Gastrocnemius medialis (tissue), 4 donors: ENCODE measurements around the gene DNAJC11. TPM values are rescaled to one million over a fixed set of nuclear protein-coding genes. Genes with fewer than 3 reads are reported as not detected.

Experiments
- ATAC-seq, 2 donors: fragments of 150-250 bp; one replicate each; pipeline ENCODE4 v1.9.1; 2016
- DNase-seq, 2 donors: peaks; one replicate each; pipeline ENCODE4 v3.0.0-alpha.2; 2019
- H3K27ac ChIP-seq, 4 donors: fragments of 200-600 bp; sonication (generic); 1 replicate in 1 of 4; 2 replicates in 3 of 4; pipeline ENCODE4 v1.5.1; 2016 to 2018; ENCODE audit warnings: mild to moderate bottlenecking in 2 of 4, moderate library complexity in 1 of 4
- H3K27me3 ChIP-seq, 3 donors: fragments of 200-600 bp; sonication (generic) in 2 of 3; 1 replicate in 1 of 3; 2 replicates in 2 of 3; pipeline versions ENCODE4 v1.5.1 to v1.6.0; 2016 to 2019; ENCODE audit warnings: mild to moderate bottlenecking in 1 of 3, moderate library complexity in 1 of 3
- H3K36me3 ChIP-seq, 2 donors: fragments of 200-600 bp; sonication (generic) in 1 of 2; one replicate each; pipeline ENCODE4 v1.5.1; 2017 to 2018
- H3K4me1 ChIP-seq, 2 donors: fragments of 200-600 bp; sonication (generic) in 1 of 2; one replicate each; pipeline ENCODE4 v1.5.1; 2016 to 2017; ENCODE audit warnings: mild to moderate bottlenecking in 2 of 2
- H3K4me3 ChIP-seq, 4 donors: fragments of 200-600 bp; sonication (generic) in 3 of 4; 1 replicate in 1 of 4; 2 replicates in 3 of 4; pipeline ENCODE4 v1.5.1; 2016 to 2019; ENCODE audit warnings: mild to moderate bottlenecking in 2 of 4
- H3K9me3 ChIP-seq, 3 donors: fragments of 200-600 bp; sonication (generic) in 2 of 3; 1 replicate in 1 of 3; 2 replicates in 2 of 3; pipeline ENCODE4 v1.5.1; 2016 to 2019
- CTCF ChIP-seq, 5 experiments: fragments of 450-650 bp in 3 of 5; fragments of 200-600 bp in 2 of 5; sonication (generic) in 2 of 5; IDR thresholded peaks in 4 of 5; conservative IDR thresholded peaks in 1 of 5; 1 replicate in 4 of 5; 2 replicates in 1 of 5; pipeline ENCODE4 v1.5.1; 2016 to 2019; ENCODE audit warnings: antibody characterized with exemption in 5 of 5, mild to moderate bottlenecking in 3 of 5, moderate library complexity in 3 of 5
- POLR2A ChIP-seq, 2 donors: fragments of 450-650 bp; IDR thresholded peaks; one replicate each; pipeline ENCODE4 v1.6.1; 2017; ENCODE audit warnings: antibody characterized with exemption in 2 of 2, mild to moderate bottlenecking in 2 of 2, moderate library complexity in 2 of 2
- in situ Hi-C, 4 donors: fragments of 200-750 bp; cut with MboI; loops; one replicate each; pipeline versions ENCODE4 v1.15.0 to v1.8.0; 2017; ENCODE audit warnings: low sequenced_read_pairs in 4 of 4
- intact Hi-C: fragments of 100-400 bp; cut with DNase I; formaldehyde crosslinking; loops from one replicate; pipeline ENCODE4 v1.15.1; 2023; ENCODE audit warnings: low total_unique reads
- total RNA-seq, 4 donors: library from RNA; depleted of rRNA; stranded (reverse); fragments of >200 nt; gene quantifications; one replicate each; pipeline versions ENCODE4 v1.1.0 to v1.2.3, GENCODE V29; 2016

DNAJC11 gene
- total RNA-seq, 4 donors from 2014 or later = 23.3 to 40.7 (median 30.8) TPM

GRCh38 chr1:6594977-6595740, 106.5 kb downstream of the DNAJC11 start:
- DNase-seq = peak; percentile 65
- Histone ChIP-seq H3K4me3 (no peak overlapping the region), H3K4me1 (peaks cover 92 to 97% of the 10 kb centered on the region in 2 donors), H3K27ac (peak overlapping the region; percentile 98 to 100 (median 100)), H3K9me3 (no peaks in the 10 kb centered on the region), H3K27me3 (no peaks in the 10 kb centered on the region), H3K36me3 (peaks cover 0 to 58% of the 10 kb centered on the region in 2 donors)
- in situ Hi-C loops = no loop called here
- peak; percentile 3 to 34 for ATAC-seq
- TF ChIP-seq CTCF (IDR thresholded peaks at IDR 0.05 in 4 of 5, conservative IDR thresholded peaks at IDR 0.05 in 1 of 5) = no peak
- no peak for TF ChIP-seq POLR2A (IDR thresholded peaks at IDR 0.05)
- intact Hi-C loops = no loop called here

- in situ Hi-C loops = no loop called here
- no peaks in the 10 kb centered on the region for H3K27me3 ChIP-seq
- H3K27ac ChIP-seq = peak overlapping the region; percentile 98 to 100 (median 100)
- H3K4me3 ChIP-seq = no peak overlapping the region
- DNase-seq = no peak
- H3K9me3 ChIP-seq = no peaks in the 10 kb centered on the region
- TF ChIP-seq POLR2A (IDR thresholded peaks at IDR 0.05) (no peak), CTCF (IDR thresholded peaks at IDR 0.05 in 4 of 5, conservative IDR thresholded peaks at IDR 0.05 in 1 of 5) (no peak)
- no peak for ATAC-seq
- H3K36me3 ChIP-seq = peaks cover 0 to 63% of the 10 kb centered on the region in 2 donors
- H3K4me1 ChIP-seq = peaks cover 98% of the 10 kb centered on the region in 2 donors
- intact Hi-C loops = no loop called here
Measured at GRCh38 chr1:6593810-6594209, 107.8 kb downstream of the DNAJC11 start.

GRCh38 chr1:6592865-6593593, 108.6 kb downstream of the DNAJC11 start:
- H3K27ac ChIP-seq = peak overlapping the region; percentile 98 to 100 (median 100)
- intact Hi-C loops (no loop called here), in situ Hi-C loops (no loop called here)
- no peaks in the 10 kb centered on the region for H3K27me3 ChIP-seq
- ATAC-seq (no peak), DNase-seq (peak in 1 of 2 donors; percentile 20)
- no peak overlapping the region for H3K4me3 ChIP-seq
- H3K36me3 ChIP-seq = peaks cover 0 to 55% of the 10 kb centered on the region in 2 donors
- H3K9me3 ChIP-seq = no peaks in the 10 kb centered on the region
- TF ChIP-seq POLR2A (IDR thresholded peaks at IDR 0.05) (no peak), CTCF (IDR thresholded peaks at IDR 0.05 in 4 of 5, conservative IDR thresholded peaks at IDR 0.05 in 1 of 5) (no peak)
- H3K4me1 ChIP-seq = peaks cover 97 to 98% of the 10 kb centered on the region in 2 donors

- no peaks in the 10 kb centered on the region for H3K9me3 ChIP-seq
- no peak overlapping the region for H3K4me3 ChIP-seq
- intact Hi-C loops = no loop called here
- TF ChIP-seq CTCF (IDR thresholded peaks at IDR 0.05 in 4 of 5, conservative IDR thresholded peaks at IDR 0.05 in 1 of 5) = no peak
- DNase-seq (peak in 1 of 2 donors; percentile 75), ATAC-seq (no peak)
- H3K27ac ChIP-seq = peak overlapping the region; percentile 98 to 100 (median 100)
- peaks cover 97 to 98% of the 10 kb centered on the region in 2 donors for H3K4me1 ChIP-seq
- H3K36me3 ChIP-seq = peaks cover 0 to 49% of the 10 kb centered on the region in 2 donors
- no peaks in the 10 kb centered on the region for H3K27me3 ChIP-seq
- in situ Hi-C loops = no loop called here
Measured at GRCh38 chr1:6592441-6592840, 109.2 kb downstream of the DNAJC11 start.
